HG02623 (cell line): ENCODE results near the gene GNPTAB.
"Not testable (repeated sequence)": the region's sequence is repeated elsewhere in the genome, so short reads cannot be mapped to it uniquely, and the experiment has no call there.

Experiments used
- ATAC-seq: cut with Tn5 transposase; IDR thresholded peaks from one replicate; pipeline ENCODE4 v1.9.1; 2021; ENCODE audit warnings: moderate library complexity; ENCODE audit not compliant: unreplicated experiment

Gene GNPTAB

DNA sequence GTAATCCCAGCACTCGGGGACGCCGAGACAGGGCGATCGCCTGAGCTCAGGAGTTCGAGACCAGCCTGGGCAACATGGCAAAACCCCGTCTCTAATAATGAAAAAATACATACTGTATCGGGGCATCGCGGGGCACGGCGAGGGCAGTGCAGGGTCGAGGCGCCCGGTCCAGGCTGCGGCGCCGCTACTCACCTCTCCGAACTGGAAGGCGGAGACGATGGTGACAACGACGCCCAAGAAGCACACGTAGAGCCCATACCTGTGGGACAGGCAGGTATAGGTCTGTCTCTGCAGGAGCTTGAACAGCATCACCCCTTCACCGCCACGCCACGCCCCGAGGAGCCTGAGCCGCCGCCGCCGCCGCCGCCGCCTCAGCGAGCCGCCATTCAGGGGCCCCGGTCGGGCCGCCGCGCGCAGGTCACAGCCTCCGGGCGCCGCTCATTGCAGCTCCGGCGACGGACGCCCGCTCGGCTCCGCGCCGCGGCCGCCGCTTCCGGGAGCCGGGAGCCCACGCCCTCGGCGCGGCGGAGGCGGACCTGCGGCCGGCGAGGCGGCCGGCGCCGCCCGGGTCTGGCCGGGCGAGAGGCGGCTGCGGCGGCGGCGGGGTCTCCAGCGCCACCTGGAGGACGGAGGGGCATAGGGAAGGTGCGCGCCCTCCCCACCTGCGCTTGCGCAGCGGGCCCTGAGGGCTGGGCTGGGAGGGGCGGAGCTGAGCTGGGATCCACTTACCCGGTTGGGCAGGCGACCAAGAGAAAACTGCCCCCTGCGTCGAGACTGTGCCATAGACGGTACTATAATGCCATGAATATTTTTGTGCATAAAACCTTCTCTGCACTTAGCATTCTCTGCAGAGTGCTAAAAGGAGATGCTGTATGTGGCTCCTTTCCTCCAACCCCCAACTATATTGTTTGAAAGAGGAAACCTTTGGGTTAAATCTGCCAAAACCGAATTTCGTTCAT is at the start of gene GNPTAB:
Gene GNPTAB (minus strand): TSS at position 593 of the 959 bp plus-strand sequence. CDS start 284 bp downstream, at position 309.
- ATAC-seq: peak; percentile 84

DNA sequence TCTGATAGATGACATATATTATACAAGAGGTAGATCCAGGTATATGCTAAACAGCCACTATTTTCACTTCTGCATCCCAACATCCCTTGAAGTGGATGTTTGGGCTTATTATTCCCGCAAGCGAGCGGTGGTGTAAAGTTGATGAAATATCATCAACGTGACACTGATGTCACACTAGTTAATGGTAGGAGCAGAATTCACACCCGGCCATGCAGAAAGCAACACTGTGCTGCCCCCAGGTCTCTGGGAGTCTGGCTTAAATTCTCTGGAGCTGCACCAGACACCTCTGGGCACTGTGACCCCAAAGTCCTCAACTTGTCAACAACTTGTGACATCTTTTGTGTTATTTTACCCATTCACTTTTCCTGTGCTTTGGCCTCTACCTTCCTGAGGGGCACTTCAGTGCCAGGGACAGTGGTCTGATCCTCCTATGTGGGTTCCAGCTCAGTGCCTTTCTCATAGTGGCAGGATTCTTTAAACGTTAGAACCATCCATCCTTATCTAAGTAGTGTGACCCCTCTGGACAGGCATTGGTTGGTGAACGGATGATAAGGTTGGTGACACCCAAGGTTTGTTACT is 47.6 kb upstream of the GNPTAB start:
- no peak for ATAC-seq

GRCh38 chr12:101877806-101878242 is 47.1 kb upstream of the GNPTAB start:
- ATAC-seq: peak; percentile 26

GRCh38 chr12:101876861-101877805 is 46.4 kb upstream of the GNPTAB start, which contains the start of gene DRAM1:
TSS of gene DRAM1 (plus strand) at chr12:101877580. CDS start at chr12:101877790, 210 bp downstream.
- ATAC-seq: peak; percentile 74

- no peak for ATAC-seq
These were observed 45.6 kb upstream of the GNPTAB start for GRCh38 chr12:101876322-101876860.

- ATAC-seq: no peak
These were observed 44.4 kb upstream of the GNPTAB start for GRCh38 chr12:101875162-101875561.

DNA sequence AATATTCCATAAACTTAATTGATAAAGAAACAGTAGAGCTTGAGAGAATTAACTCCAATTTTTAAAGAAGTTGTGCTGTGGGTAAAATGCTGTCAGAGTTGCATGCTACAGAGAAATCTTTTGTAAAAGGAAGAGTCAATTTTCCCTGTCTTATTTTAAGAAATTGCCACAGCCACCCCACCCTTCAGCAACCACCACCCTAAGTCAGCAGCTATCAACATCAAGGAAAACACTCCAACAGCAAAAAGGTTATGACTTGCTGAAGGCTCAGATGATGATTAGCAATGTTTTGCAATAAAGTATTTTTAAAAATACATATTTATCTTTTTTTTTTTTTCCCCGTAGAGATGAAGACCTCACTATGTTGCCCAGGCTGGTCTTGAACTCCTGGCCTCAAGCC is 40.2 kb upstream of the GNPTAB start:
- no peak for ATAC-seq

GRCh38 chr12:101867619-101868018 is 36.9 kb upstream of the GNPTAB start:
- ATAC-seq: not testable (repeated sequence)

DNA sequence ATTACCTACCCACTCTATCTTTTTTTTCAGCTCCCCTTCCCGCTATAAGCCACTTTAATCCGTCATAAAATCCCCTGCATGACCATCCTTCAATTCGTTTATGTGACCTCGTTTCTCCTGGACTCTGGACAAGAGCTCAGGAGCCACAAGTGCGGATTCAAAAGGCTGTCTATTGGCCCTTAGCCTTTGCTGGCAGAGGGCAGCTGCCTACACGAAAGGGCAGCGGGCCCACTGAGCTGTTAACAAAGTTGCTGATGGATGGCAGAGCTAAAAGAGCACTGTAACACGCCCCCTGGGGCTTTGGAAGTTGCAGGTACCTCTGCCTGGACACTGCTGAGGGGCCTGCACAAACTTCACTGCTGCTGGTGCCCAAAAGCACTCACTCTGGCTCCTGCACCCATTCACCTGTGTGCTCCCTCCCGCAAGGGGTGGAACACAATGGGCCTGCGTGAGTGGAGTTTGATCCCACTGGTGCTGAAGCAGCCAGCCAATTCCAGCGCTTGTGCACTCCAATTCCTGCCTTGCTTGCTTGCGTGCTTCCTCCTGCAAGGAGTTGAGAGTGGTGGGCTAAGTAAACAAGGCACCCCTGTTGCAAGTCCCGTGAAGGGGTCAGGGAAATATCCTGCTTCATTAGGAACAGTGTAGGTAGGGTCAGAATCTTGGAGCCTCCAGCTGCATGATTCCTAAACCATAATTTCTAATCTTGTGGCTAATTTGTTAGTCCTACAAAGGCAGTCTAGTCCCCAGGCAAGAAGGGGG is 36.0 kb upstream of the GNPTAB start:
- no peak for ATAC-seq

DNA sequence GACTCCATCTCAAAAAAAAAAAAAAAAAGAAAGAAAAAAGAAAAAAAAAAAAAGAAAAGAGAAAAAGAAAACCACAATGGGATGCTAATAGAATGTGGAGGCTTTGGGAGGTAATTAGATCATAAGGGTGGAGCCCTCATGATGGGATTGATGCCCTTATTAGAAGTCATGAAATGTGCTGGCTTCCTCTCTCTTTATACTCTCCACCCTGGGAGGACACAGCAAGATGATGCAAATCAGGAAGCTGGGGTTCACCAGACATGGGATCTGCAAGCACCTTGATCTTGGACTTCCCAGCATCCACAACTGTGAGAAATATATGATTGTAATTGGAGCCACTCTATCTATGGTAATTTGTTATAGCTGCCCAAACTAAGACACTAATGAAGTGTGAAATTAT is 33.2 kb upstream of the GNPTAB start:
- ATAC-seq: no peak

DNA sequence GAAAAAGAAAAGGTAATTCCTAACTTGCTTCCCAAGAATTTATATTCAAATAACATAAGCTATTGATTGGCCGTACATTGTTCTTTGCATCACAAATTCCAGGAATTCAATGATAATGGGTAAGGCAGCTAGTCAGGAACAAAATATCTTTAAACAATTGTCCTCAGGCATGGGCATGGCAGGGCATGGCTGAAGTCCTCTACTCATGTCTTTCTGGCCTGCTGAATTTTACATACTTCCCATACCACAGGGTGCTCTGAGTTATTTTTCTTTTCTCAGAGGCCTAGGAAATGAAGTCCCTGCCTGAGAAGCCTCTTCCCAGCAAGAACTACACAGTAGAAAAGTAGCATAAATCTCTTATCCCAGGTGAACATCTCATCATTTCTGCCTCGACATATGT is 31.5 kb upstream of the GNPTAB start:
- ATAC-seq: no peak

GRCh38 chr12:101861688-101862087 is 30.9 kb upstream of the GNPTAB start:
- not testable (repeated sequence) for ATAC-seq

GRCh38 chr12:101859664-101860607 is 29.2 kb upstream of the GNPTAB start:
- no peak for ATAC-seq

DNA sequence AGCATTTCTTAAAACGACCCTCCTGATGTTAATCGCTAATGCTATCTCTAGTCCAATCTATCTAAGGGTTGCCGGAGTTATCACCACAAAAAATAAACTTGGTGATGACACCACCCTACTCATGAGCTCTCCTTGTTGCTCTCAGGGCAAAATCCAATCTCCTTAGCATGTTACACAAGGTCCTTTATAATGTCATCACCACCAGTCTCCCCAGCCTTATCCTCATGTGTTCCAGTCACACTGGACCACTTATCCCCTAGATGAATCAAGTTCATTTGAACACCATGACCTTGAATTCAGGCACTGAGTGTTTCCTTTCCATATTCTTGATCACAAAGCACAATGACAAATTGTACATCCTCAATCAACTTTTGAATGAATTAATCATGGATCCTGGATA is 27.6 kb upstream of the GNPTAB start:
- ATAC-seq: no peak

DNA sequence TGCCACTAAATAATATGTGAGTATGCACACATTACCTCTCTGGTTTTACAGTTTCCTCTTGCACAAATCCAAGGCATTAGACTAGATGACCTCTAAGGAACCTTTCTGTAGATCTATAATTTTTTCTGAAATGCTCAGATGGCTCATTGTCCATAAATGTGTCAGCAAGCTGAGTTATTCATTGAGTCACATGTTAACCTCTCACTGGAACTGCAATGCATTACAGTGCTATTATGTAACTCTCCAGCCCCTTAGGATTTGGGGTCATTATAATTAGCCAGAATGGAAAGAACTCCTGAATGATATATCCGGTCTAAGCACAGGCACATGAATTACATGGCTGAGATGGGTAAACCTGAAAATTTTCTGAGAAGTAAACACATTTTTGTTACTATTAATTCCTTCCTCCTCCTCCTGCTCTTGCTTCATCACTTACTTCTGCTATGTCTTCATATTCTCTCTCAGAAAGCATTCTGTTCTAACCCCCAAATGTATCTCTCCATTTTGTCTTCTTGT is 26.3 kb upstream of the GNPTAB start:
- peak; percentile 30 for ATAC-seq

GRCh38 chr12:101856614-101857013 is 25.9 kb upstream of the GNPTAB start:
- ATAC-seq: not testable (repeated sequence)

GRCh38 chr12:101855976-101856375 is 25.2 kb upstream of the GNPTAB start:
- ATAC-seq: no peak

DNA sequence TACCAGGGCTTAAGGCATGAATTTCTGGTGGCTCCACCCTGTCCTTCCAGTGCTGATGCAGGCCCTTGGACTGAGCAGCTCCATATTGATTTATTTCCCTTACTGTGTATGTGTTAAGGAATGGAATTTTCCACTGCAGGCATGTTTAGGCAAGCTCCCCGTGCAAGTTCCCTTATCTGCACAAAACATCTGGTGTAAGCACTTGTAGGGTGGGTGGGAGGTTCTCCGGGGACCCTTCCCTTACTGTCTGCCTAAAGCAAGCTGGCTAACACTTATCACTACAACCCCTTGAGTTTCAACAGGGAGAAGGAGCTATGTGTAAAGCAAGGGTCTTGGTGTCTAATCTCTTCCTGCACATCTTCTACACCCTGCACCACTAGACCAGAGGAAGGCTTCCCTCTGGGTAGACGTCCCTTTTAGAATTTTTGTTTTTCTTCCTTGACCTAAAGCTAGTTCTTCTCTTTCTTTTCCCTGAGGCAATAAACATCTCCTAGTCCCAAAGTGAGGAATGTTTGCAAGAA is 24.7 kb upstream of the GNPTAB start:
- no peak for ATAC-seq
